Testis (tissue), 2 donors: Measurements from ENCODE around the gene MCAT.

ENCODE experiments used
- POLR2A ChIP-seq: fragments of 450-650 bp; IDR thresholded peaks from one replicate; pipeline ENCODE4 v1.6.1; 2017; ENCODE audit warnings: antibody characterized with exemption, mild to moderate bottlenecking, moderate library complexity
- TF ChIP-seq, protein P1 (sequence below), 3 experiments: fragments of 450-650 bp in 2 of 3; fragments of 200-600 bp in 1 of 3; sonication (generic) in 1 of 3; IDR thresholded peaks; one replicate each; pipeline ENCODE4 v1.5.1; 2016 to 2019; ENCODE audit warnings: antibody characterized with exemption in 3 of 3, mild to moderate bottlenecking in 2 of 3, moderate library complexity in 1 of 3

- TF ChIP-seq, protein P1, sequence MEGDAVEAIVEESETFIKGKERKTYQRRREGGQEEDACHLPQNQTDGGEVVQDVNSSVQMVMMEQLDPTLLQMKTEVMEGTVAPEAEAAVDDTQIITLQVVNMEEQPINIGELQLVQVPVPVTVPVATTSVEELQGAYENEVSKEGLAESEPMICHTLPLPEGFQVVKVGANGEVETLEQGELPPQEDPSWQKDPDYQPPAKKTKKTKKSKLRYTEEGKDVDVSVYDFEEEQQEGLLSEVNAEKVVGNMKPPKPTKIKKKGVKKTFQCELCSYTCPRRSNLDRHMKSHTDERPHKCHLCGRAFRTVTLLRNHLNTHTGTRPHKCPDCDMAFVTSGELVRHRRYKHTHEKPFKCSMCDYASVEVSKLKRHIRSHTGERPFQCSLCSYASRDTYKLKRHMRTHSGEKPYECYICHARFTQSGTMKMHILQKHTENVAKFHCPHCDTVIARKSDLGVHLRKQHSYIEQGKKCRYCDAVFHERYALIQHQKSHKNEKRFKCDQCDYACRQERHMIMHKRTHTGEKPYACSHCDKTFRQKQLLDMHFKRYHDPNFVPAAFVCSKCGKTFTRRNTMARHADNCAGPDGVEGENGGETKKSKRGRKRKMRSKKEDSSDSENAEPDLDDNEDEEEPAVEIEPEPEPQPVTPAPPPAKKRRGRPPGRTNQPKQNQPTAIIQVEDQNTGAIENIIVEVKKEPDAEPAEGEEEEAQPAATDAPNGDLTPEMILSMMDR (IDR thresholded peaks at IDR 0.05): no peak
- TF ChIP-seq POLR2A: no peak
These were observed 29.0 kb upstream of the MCAT start for GRCh38 chr22:43172191-43172590.
